Loucy (cell line): ENCODE results near the gene CHN2.

Experiments used
- H2AFZ ChIP-seq: fragments of 200-600 bp; sonication (generic); 2 replicates; pipeline ENCODE4 v1.6.0; 2016; ENCODE audit warnings: antibody characterized with exemption, mild to moderate bottlenecking, low read length, moderate library complexity
- H3F3A ChIP-seq: fragments of 200-600 bp; 2 replicates; pipeline ENCODE4 v1.6.0; 2016; ENCODE audit warnings: antibody characterized with exemption, low read depth, mild to moderate bottlenecking
- H3K27me3 ChIP-seq: fragments of 200-600 bp; sonication (generic); 2 replicates; pipeline ENCODE4 v1.6.1; 2014; ENCODE audit warnings: low read length, mild to moderate bottlenecking; ENCODE audit not compliant: insufficient read depth, poor library complexity, severe bottlenecking
- H3K36me3 ChIP-seq: fragments of 200-600 bp; sonication (generic); 2 replicates; pipeline ENCODE4 v1.6.1; 2016; ENCODE audit warnings: low read length; ENCODE audit not compliant: insufficient read depth
- H3K4me1 ChIP-seq: fragments of 200-600 bp; sonication (generic); 2 replicates; pipeline ENCODE4 v1.5.1; 2014; ENCODE audit warnings: low read length, mild to moderate bottlenecking; ENCODE audit not compliant: insufficient read depth, poor library complexity, severe bottlenecking
- H3K4me2 ChIP-seq: fragments of 200-600 bp; sonication (generic); 2 replicates; pipeline ENCODE4 v1.6.0; 2014; ENCODE audit warnings: antibody characterized with exemption, low read length, low read depth, mild to moderate bottlenecking; ENCODE audit not compliant: poor library complexity, severe bottlenecking
- H3K4me3 ChIP-seq: fragments of 200-600 bp; sonication (generic); 2 replicates; pipeline ENCODE4 v1.5.1; 2014; ENCODE audit warnings: low read length, mild to moderate bottlenecking, mixed read lengths; ENCODE audit not compliant: poor library complexity, severe bottlenecking
- H3K79me2 ChIP-seq: fragments of 200-600 bp; sonication (generic); 2 replicates; pipeline ENCODE4 v1.6.1; 2014; ENCODE audit warnings: low read length; ENCODE audit not compliant: insufficient read depth
- H3K9ac ChIP-seq: fragments of 200-600 bp; sonication (generic); 2 replicates; pipeline ENCODE4 v1.6.0; 2014; ENCODE audit warnings: mild to moderate bottlenecking, low read depth, low read length, moderate library complexity; ENCODE audit not compliant: poor library complexity, severe bottlenecking
- H3K9me2 ChIP-seq: fragments of 200-600 bp; sonication (generic); replicated peaks from 2 replicates; pipeline ENCODE4 v1.6.1; 2016; ENCODE audit warnings: low read depth, low read length, mixed read lengths
- H3K9me3 ChIP-seq: fragments of 200-600 bp; sonication (generic); 2 replicates; pipeline ENCODE4 v1.6.1; 2014; ENCODE audit warnings: mild to moderate bottlenecking, antibody characterized with exemption, low read length, low read depth; ENCODE audit not compliant: insufficient read depth
- H4K20me1 ChIP-seq: fragments of 200-600 bp; sonication (generic); 2 replicates; pipeline ENCODE4 v1.6.0; 2014; ENCODE audit warnings: antibody characterized with exemption, low read length, mild to moderate bottlenecking; ENCODE audit not compliant: insufficient read depth, poor library complexity, severe bottlenecking
- EZH2phosphoT487 ChIP-seq: fragments of 200-600 bp; IDR thresholded peaks from 2 replicates; pipeline ENCODE4 v1.6.1; 2018; ENCODE audit warnings: antibody characterized with exemption, mild to moderate bottlenecking, moderate library complexity, borderline replicate concordance
- TF ChIP-seq, protein P1 (sequence below): fragments of 200-600 bp; sonication (generic); conservative IDR thresholded peaks from 2 replicates; pipeline ENCODE4 v1.5.1; 2014; ENCODE audit warnings: mild to moderate bottlenecking, antibody characterized with exemption, low read length

The CHN2 gene

GRCh38 chr7:29170781-29171180 is 23.8 kb upstream of the CHN2 start:
- no peak for TF ChIP-seq EZH2phosphoT487
- TF ChIP-seq, protein P1, sequence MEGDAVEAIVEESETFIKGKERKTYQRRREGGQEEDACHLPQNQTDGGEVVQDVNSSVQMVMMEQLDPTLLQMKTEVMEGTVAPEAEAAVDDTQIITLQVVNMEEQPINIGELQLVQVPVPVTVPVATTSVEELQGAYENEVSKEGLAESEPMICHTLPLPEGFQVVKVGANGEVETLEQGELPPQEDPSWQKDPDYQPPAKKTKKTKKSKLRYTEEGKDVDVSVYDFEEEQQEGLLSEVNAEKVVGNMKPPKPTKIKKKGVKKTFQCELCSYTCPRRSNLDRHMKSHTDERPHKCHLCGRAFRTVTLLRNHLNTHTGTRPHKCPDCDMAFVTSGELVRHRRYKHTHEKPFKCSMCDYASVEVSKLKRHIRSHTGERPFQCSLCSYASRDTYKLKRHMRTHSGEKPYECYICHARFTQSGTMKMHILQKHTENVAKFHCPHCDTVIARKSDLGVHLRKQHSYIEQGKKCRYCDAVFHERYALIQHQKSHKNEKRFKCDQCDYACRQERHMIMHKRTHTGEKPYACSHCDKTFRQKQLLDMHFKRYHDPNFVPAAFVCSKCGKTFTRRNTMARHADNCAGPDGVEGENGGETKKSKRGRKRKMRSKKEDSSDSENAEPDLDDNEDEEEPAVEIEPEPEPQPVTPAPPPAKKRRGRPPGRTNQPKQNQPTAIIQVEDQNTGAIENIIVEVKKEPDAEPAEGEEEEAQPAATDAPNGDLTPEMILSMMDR: no peak

GRCh38 chr7:29173458-29173857 is 21.1 kb upstream of the CHN2 start:
- H2AFZ ChIP-seq: no peak overlapping the region
- H3K9me3 ChIP-seq: no peaks in the 10 kb centered on the region
- H3K4me1 ChIP-seq: peaks cover 9% of the 10 kb centered on the region
- no peaks in the 10 kb centered on the region for H3F3A ChIP-seq
- no peaks in the 10 kb centered on the region for H3K27me3 ChIP-seq
- no peaks in the 10 kb centered on the region for H4K20me1 ChIP-seq
- H3K9ac ChIP-seq: no peak overlapping the region
- no peak overlapping the region for H3K4me2 ChIP-seq
- TF ChIP-seq, protein P1: no peak
- TF ChIP-seq EZH2phosphoT487: no peak
- H3K9me2 ChIP-seq: no peaks in the 10 kb centered on the region
- no peaks in the 10 kb centered on the region for H3K36me3 ChIP-seq
- H3K79me2 ChIP-seq: no peaks in the 10 kb centered on the region
- no peak overlapping the region for H3K4me3 ChIP-seq

More at GRCh38 chr7:29170781-29171180, 23.8 kb upstream of the CHN2 start:
- H3K36me3 ChIP-seq: no peaks in the 10 kb centered on the region
- no peak overlapping the region for H3K4me2 ChIP-seq
- no peaks in the 10 kb centered on the region for H3K27me3 ChIP-seq
- H3K9me2 ChIP-seq: no peaks in the 10 kb centered on the region
- H3K9ac ChIP-seq: no peak overlapping the region
- H4K20me1 ChIP-seq: no peaks in the 10 kb centered on the region
- H3K4me3 ChIP-seq: no peak overlapping the region
- H2AFZ ChIP-seq: no peak overlapping the region
- H3K79me2 ChIP-seq: no peaks in the 10 kb centered on the region
- H3K4me1 ChIP-seq: no peaks in the 10 kb centered on the region
- H3K9me3 ChIP-seq: peaks cover 4% of the 10 kb centered on the region; the same call in 1 of the 2 replicates
- no peaks in the 10 kb centered on the region for H3F3A ChIP-seq

DNA sequence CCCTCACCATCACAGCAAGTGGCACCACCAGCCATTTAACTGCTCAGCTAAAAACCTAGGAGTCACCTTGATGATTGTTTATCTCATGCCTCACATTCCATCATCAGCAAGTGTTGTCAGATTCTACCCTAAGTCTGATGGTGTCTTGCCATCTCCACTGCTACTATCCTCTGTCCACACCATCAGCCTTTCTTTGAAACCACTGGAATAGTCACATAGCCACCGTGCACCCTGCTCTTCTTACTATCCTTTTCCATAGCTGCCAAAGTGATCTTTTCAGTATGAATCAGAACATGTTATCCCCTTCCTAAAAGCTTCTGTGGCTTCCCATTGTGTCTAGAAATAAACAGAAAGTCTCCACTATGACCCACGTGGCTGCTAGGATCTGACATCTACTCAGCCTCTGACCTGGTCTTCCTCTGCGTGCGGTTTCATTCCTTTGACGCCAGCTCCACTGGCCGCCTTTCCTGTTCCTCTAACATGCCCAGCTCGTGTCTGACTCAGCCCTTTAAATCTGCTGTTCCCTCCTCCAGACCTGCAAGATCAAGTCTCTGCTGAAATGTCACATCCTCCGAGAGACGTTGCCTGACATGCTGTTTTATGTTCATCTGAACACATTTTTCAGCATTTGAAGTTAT is 16.5 kb upstream of the CHN2 start:
- Histone ChIP-seq H3K4me2 (peak overlapping the region; percentile 60), H3F3A (no peaks in the 10 kb centered on the region), H3K36me3 (no peaks in the 10 kb centered on the region), H4K20me1 (no peaks in the 10 kb centered on the region), H3K9me2 (no peaks in the 10 kb centered on the region), H3K27me3 (no peaks in the 10 kb centered on the region), H3K9ac (peak overlapping the region; percentile 14), H3K79me2 (no peaks in the 10 kb centered on the region), H3K9me3 (no peaks in the 10 kb centered on the region), H3K4me3 (peak overlapping the region; percentile 51), H3K4me1 (peaks cover 12% of the 10 kb centered on the region), H2AFZ (peak overlapping the region; percentile 57)
- no peak for TF ChIP-seq EZH2phosphoT487
- TF ChIP-seq, protein P1: no peak
